Testis (tissue), 3 donors: ENCODE measurements around the gene ADAMTS12. TPM values are rescaled to one million over a fixed set of nuclear protein-coding genes. Genes with fewer than 3 reads are reported as not detected.

Experiments used
- DNase-seq: peaks from one replicate; pipeline ENCODE4 v3.0.0-alpha.2; 2019
- H3K27ac ChIP-seq, 2 donors: fragments of 200-600 bp; sonication (generic); one replicate each; pipeline ENCODE4 v1.5.1; 2019
- H3K27me3 ChIP-seq: fragments of 200-600 bp; sonication (generic); one replicate; pipeline ENCODE4 v1.5.1; 2019
- H3K36me3 ChIP-seq: fragments of 200-600 bp; sonication (generic); one replicate; pipeline ENCODE4 v1.5.1; 2017; ENCODE audit warnings: low read depth; ENCODE audit errors: missing control alignments
- H3K4me1 ChIP-seq: fragments of 200-600 bp; sonication (generic); one replicate; pipeline ENCODE4 v1.5.1; 2019
- H3K4me3 ChIP-seq, 2 donors: fragments of 200-600 bp; sonication (generic); one replicate each; pipeline ENCODE4 v1.5.1; 2017 to 2019
- H3K9me3 ChIP-seq: fragments of 200-600 bp; sonication (generic); one replicate; pipeline ENCODE4 v1.5.1; 2017
- CTCF ChIP-seq, 3 experiments: fragments of 450-650 bp in 2 of 3; fragments of 200-600 bp in 1 of 3; sonication (generic) in 1 of 3; IDR thresholded peaks; one replicate each; pipeline ENCODE4 v1.5.1; 2016 to 2019; ENCODE audit warnings: antibody characterized with exemption in 3 of 3, mild to moderate bottlenecking in 2 of 3, moderate library complexity in 1 of 3
- POLR2A ChIP-seq: fragments of 450-650 bp; IDR thresholded peaks from one replicate; pipeline ENCODE4 v1.6.1; 2017; ENCODE audit warnings: antibody characterized with exemption, mild to moderate bottlenecking, moderate library complexity
- WGBS, 2 donors: methylation state at CpG; one replicate each; pipeline ENCODE4 v1.1.5; 2018; 5-methylcytosine and 5-hydroxymethylcytosine counted together
- intact Hi-C: fragments of 100-400 bp; cut with DNase I; formaldehyde crosslinking; loops from one replicate; pipeline ENCODE4 v1.15.1; 2023; ENCODE audit warnings: low total_unique reads
- polyA plus RNA-seq: library from polyadenylated mRNA; stranded (reverse); fragments of 350-450 nt; fragmentation: Illumina TruSeq; extraction: RNeasy Lipid Tissue Mini Kit (QIAGEN cat#74804); gene quantifications from one replicate; pipeline ENCODE4 v1.2.3, GENCODE V29; 2014; ENCODE audit warnings: low read depth, low replicate concordance; ENCODE audit not compliant: insufficient read depth
- total RNA-seq, 2 donors: library from RNA; depleted of rRNA; stranded (reverse); fragments of >200 nt; gene quantifications; one replicate each; pipeline ENCODE4 v1.2.3, GENCODE V29; 2016

The ADAMTS12 gene
- total and polyA plus RNA-seq, 3 donors from 2014 or later: 4.9 to 9.3 (median 7.5) TPM

- Histone ChIP-seq H3K36me3 (no peaks in the 10 kb centered on the region), H3K4me3 (no peak overlapping the region), H3K27ac (no peak overlapping the region), H3K27me3 (no peaks in the 10 kb centered on the region), H3K4me1 (no peaks in the 10 kb centered on the region), H3K9me3 (no peaks in the 10 kb centered on the region)
- intact Hi-C loops: no loop called here
- WGBS, 2 donors: 83 to 96% methylated on average over 1 of the region's 1 CpG
- TF ChIP-seq CTCF (IDR thresholded peaks at IDR 0.05) (no peak), POLR2A (no peak)
- no peak for DNase-seq
Observed at GRCh38 chr5:33905381-33905780, 13.6 kb upstream of the ADAMTS12 start.

- 82 to 100% methylated on average over 1 to 2 of the region's 2 CpGs for WGBS, 2 donors
- no peak for DNase-seq
- no peaks in the 10 kb centered on the region for H3K27me3 ChIP-seq
Observed at GRCh38 chr5:33903118-33903517, 11.3 kb upstream of the ADAMTS12 start.

GRCh38 chr5:33901156-33901555 lies 9.4 kb upstream of the ADAMTS12 start:
- Histone ChIP-seq H3K27ac (no peak overlapping the region), H3K27me3 (no peaks in the 10 kb centered on the region), H3K36me3 (no peaks in the 10 kb centered on the region), H3K4me1 (no peaks in the 10 kb centered on the region), H3K4me3 (no peak overlapping the region), H3K9me3 (no peaks in the 10 kb centered on the region)
- WGBS, 2 donors: 61 to 65% methylated on average over 1 of the region's 1 CpG
- no peak for TF ChIP-seq CTCF (IDR thresholded peaks at IDR 0.05)
- no peak for TF ChIP-seq POLR2A
- DNase-seq: no peak
- intact Hi-C loops: no loop called here

More at GRCh38 chr5:33903118-33903517, 11.3 kb upstream of the ADAMTS12 start:
- no peaks in the 10 kb centered on the region for H3K4me1 ChIP-seq
- H3K27ac ChIP-seq: no peak overlapping the region
- H3K9me3 ChIP-seq: no peaks in the 10 kb centered on the region
- no peak overlapping the region for H3K4me3 ChIP-seq
- TF ChIP-seq POLR2A (no peak), CTCF (IDR thresholded peaks at IDR 0.05) (no peak)
- intact Hi-C loops: no loop called here
- H3K36me3 ChIP-seq: no peaks in the 10 kb centered on the region

- TF ChIP-seq CTCF (IDR thresholded peaks at IDR 0.05) (no peak), POLR2A (no peak)
- Histone ChIP-seq H3K9me3 (no peaks in the 10 kb centered on the region), H3K4me3 (no peak overlapping the region), H3K27me3 (no peaks in the 10 kb centered on the region), H3K4me1 (no peaks in the 10 kb centered on the region), H3K27ac (no peak overlapping the region), H3K36me3 (no peaks in the 10 kb centered on the region)
- WGBS, 2 donors: 87 to 94% methylated on average over 1 of the region's 1 CpG
- DNase-seq: no peak
- intact Hi-C loops: no loop called here
Observed at GRCh38 chr5:33894566-33894965, 2.8 kb upstream of the ADAMTS12 start.

- WGBS, 2 donors: 28 to 31% methylated on average over 5 of the region's 5 CpGs
- TF ChIP-seq POLR2A (no peak), CTCF (IDR thresholded peaks at IDR 0.05) (no peak)
- H3K36me3 ChIP-seq: no peaks in the 10 kb centered on the region
- DNase-seq: peak; percentile 38
- intact Hi-C loops: no loop called here
- no peaks in the 10 kb centered on the region for H3K9me3 ChIP-seq
- H3K4me3 ChIP-seq: peak overlapping the region in 1 of 2 donors; percentile 64
- H3K27ac ChIP-seq: no peak overlapping the region
- H3K4me1 ChIP-seq: peaks cover 10% of the 10 kb centered on the region
- H3K27me3 ChIP-seq: no peaks in the 10 kb centered on the region
Observed at GRCh38 chr5:33892620-33893137, 889 bp upstream of the ADAMTS12 start.
